VCaP (cell line): ENCODE results near the gene MUC4.

ENCODE experiments used
- H3K27ac ChIP-seq: fragments of 450-650 bp; 2 replicates; pipeline ENCODE4 v1.5.1; 2017
- CTCF ChIP-seq: fragments of 450-650 bp; conservative IDR thresholded peaks from 2 replicates; pipeline ENCODE4 v1.5.1; 2017; ENCODE audit warnings: mild to moderate bottlenecking, moderate library complexity

The MUC4 gene

GRCh38 chr3:195757827-195758226 lies 53.9 kb downstream of the MUC4 start:
- TF ChIP-seq CTCF = no peak
- no peak overlapping the region for H3K27ac ChIP-seq

- no peak for TF ChIP-seq CTCF
- H3K27ac ChIP-seq = no peak overlapping the region
These were observed 54.3 kb downstream of the MUC4 start for GRCh38 chr3:195757438-195757770.

GRCh38 chr3:195755791-195756676 lies 55.7 kb downstream of the MUC4 start:
- no peak overlapping the region for H3K27ac ChIP-seq
- no peak for TF ChIP-seq CTCF

- no peak for TF ChIP-seq CTCF
- no peak overlapping the region for H3K27ac ChIP-seq
These were observed 56.3 kb downstream of the MUC4 start for GRCh38 chr3:195755391-195755790.

GRCh38 chr3:195754906-195755305 lies 56.8 kb downstream of the MUC4 start:
- no peak overlapping the region for H3K27ac ChIP-seq
- TF ChIP-seq CTCF = no peak

- no peak for TF ChIP-seq CTCF
- no peak overlapping the region for H3K27ac ChIP-seq
These were observed 57.6 kb downstream of the MUC4 start for GRCh38 chr3:195754141-195754540.

- no peak for TF ChIP-seq CTCF
- H3K27ac ChIP-seq = no peak overlapping the region
These were observed 58.1 kb downstream of the MUC4 start for GRCh38 chr3:195753581-195753980.
